Stimulated activated CD4-positive, alpha-beta T cell treated with anti-CD3 and anti-CD28 coated beads, Interleukin-2, amount 100 ng/mL, for 24 hours (primary cell): ENCODE data around the gene SPON2.
A peak's percentile ranks its signal among the peaks of the same experiment; 100 is the strongest.
"Not testable (repeated sequence)": the region's sequence is repeated elsewhere in the genome, so short reads cannot be mapped to it uniquely, and the experiment has no call there.

Source experiments
- DNase-seq, 2 donors: peaks; one replicate each; pipeline ENCODE4 v3.0.0-alpha.2; 2020

The SPON2 gene

DNA sequence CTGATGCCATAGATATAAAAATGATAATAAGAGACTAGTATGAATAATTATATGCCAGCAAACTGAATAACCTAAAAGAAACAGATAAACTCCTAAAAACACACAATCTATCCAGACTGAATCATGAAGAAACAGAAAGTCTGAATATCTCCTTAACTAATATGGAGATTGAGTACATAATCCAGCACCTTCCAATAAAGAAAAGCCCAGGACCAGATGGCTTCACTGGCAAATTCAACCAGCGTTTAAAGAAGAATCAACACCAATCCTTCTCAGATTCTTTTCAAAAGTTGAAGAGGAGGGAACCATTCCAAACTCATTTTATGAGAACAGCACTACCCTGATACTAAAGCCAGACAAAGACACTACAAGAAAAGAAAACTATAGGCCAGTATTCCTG lies 32.5 kb downstream of the SPON2 start:
- no peak for DNase-seq

DNA sequence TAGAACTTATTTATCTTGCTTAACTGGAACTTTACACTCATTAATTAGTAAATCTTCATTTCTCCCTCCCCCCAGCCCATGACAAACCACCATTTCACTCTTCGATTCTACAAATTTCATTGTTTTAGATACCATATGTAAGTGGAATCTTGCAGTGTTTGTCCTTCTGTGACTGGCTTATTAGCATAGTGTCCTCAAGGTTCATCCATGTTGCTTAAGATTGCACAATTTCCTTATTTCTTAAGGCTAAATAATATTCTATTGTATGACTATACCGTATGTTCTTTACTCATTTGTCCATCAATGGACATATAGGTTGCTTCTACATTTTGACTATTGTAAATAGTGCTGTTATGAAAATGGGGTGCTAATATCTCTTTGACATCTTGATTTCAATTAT lies 34.5 kb downstream of the SPON2 start:
- no peak for DNase-seq

DNA sequence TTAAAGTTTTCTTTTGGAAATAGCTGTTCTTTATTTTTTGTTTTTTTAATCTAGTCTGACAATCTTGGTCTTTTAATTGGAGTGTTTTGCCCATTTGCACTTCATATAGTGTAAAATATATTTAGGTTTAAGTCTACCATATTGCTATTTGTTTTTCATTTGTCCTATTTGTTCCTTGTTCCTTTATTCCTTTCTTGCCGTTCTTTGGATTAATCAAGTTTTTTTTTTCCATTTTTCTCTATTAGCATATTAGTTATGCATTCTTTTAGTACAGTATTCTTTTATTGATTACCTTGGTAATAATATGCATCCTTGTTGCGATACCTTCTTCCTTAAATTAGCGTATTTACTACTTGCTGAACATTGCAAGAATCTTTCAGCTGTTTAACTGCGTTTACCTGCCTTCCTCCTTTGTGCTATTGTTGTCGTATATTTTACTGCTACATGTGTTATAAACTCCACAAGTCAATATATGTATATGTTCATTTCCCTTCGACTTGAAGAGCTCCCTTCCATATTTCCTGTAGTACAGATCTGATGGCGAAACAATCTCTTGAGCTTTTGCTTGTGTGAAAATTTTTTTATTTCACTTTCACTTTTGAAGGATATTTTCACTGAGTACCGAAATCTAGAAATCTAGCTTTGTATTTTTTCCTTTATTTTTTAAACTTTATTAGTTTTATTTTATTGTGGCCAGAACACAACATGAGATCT lies 35.2 kb downstream of the SPON2 start:
- no peak for DNase-seq

DNA sequence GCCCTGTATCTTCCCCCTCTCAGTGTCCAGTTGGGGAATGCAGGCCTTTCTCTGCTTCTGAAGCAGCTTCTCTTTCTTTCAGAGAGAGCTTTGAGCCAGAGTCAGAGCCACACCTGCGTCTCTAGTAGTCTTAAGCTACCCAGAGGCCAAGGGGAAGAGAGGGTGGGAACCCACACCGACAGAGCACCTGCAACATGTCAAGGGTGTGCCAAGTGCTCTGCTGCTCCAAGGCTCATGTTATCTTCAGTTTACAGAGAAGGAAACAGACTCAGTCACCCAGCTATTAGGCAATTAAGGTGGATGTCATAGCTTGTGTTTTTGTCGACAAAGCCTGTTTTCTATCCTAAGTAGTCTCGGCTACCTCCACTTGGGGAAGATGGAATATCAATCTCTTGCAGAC lies 36.3 kb downstream of the SPON2 start:
- DNase-seq = no peak

DNA sequence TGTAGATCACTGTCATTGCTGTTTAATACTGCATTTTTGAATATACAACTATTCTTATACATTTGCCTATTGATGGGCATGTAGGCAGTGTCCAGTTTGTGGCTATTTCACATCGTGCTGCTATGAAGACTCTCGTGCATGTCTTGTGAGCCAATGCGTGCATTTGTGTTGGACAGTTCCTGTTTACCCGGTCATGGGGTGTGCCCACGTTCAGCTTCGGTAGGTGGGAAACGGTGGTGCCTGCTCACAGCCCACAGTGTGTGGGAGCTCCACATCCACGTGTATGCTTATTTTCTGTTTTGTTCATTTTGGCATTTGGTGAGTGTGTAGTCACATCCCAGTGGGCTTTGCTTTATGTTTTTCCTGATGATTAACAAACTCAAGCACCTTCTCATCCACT lies 39.4 kb downstream of the SPON2 start:
- no peak for DNase-seq

DNA sequence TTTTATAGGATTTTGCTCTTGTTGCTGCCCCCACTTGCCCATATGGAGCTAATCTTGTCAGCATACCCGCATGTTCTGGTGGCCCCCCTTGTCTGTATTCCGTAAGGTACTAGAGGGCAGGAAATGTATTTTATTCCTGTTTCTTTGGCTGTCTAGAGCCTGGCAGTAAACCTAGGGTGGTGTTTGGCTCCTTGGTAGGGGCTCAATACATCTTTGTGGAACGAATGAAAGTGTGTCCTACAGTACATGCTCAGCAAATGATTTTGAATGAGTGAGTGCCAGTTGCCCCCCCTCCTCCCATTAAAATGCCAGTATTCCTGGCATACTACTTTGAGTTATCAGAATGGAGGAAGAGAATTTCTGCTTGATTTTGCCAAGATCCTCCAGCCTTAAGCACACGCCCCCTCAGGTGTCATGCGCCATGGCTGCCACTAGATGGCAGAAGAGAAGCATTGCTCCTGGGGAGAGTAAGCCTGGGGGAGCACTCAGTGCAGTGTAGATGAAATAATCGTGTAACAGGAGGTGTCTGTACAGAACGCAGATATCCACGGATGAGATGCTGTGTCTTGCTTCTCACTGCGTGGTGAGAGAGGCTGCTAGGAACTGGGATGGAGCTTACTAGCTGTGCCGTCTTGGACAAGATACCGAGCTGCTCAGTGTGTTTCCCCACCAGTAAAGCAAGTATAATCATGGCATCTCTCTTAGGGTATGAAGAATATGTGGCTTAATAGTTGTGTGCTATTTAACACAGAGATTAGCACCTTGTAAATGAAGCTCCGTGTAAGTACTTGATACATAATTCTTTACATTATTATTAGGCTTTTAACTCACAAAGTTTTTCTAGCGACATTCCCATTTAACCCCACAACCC lies 41.8 kb downstream of the SPON2 start:
- DNase-seq = peak; percentile 78 to 79

DNA sequence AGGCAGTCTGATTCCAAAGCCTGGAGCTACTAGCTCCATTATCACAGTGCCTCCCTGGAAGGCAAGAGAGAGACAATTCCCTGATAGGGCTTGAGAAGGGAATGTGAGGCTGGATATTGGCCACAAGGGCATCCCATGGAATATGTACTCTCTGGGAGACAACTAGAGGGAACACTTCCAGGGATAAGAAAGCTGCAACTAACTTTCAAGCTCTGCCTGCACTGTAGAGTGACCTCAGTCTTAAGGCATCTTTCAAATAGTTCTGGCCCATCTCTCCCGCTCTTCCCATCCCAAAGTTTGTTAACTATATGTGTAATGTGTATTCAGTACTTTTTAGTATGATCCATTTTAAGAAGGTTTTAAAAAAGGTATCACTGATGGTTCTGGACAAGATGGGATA lies 45.9 kb downstream of the SPON2 start:
- no peak for DNase-seq

GRCh38 chr4:1125466-1125865 lies 46.9 kb downstream of the SPON2 start:
- DNase-seq = not testable (repeated sequence)

GRCh38 chr4:1124818-1125217 lies 47.6 kb downstream of the SPON2 start:
- no peak for DNase-seq

- DNase-seq = no peak
These were observed 49.9 kb downstream of the SPON2 start for GRCh38 chr4:1122505-1122904.
